ENCODE results near the gene MAX.
"Not testable (repeated sequence)": the region's sequence is repeated elsewhere in the genome, so short reads cannot be mapped to it uniquely, and the experiment has no call there.

MAX gene

GRCh38 chr14:65103150-65103760 is 938 bp upstream of the MAX start:
- peak; percentile 67 to 81 for DNase-seq

DNA sequence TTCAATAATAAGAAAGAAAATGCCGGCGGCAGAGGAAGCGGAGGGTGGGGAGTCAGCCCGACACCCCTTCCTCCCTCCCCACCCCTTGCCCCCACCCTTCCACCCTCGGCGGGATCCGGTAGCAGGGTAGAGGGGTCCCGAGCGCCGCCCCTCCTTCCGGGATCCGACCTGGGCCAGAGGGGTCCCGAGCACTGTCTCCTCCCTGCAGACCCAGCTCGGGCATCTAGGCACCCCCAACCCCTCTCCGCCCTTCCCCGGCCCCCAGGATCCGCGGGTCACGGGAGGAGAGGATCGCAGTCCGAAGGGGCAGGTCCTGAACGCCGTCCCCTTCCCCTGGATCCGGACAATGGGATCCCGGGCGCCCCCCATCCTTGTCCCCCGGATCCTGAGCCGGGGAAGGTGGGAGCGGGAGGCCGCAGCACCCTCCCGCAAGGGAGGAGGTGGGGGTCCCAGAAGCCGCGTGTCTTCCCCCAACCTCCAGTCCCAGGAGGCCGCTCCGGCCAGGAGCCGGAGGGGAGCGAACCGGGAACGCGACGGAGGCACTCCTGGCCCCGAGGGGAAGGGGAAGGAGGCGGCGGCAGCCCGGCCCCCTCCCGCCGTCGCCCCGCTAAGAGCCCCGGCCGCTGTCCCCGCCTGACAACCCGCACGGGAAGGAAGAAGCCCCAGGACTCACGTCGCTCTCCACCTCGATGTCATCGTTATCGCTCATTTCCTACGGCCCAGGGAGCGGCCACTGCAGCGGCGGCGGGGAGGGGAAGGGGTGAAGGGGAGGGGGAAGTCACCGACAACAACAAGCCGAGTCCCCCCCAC is 481 bp downstream of the MAX start:
- DNase-seq: peak; percentile 15 to 17

GRCh38 chr14:65100922-65101541 is 1.3 kb downstream of the MAX start:
- DNase-seq: peak in 1 of 2 experiments; percentile 7

GRCh38 chr14:65098586-65098985 is 3.7 kb downstream of the MAX start:
- DNase-seq: peak; percentile 51 to 57

GRCh38 chr14:65096323-65097089 is 5.8 kb downstream of the MAX start:
- DNase-seq: no peak

DNA sequence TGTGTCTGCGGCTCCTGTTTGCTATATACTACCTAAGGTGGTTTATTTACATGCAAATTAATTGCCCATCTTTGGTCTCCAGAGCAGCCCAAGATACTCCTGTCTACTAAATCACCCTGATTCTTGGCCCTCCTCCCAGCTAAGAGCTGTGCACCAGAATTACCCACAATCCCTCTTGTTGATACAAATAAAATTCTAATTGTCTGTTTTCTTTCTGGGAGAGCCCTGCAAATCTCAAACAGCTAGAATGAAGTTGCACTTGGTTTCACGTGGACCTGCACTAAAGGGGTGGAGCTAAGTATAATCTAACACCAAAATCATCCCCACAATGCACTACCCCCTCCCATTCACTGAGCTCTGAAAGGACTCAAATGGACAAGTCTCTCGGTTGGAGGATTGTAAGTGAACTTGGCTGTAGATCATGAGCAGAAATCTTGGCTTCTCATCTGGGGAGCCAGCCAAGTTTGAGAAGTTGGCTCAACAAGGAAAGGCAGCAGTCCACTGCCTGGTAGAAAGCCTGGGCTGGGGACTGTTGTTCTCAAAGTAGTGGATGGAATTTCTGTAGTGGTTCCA is 6.6 kb downstream of the MAX start:
- no peak for DNase-seq

DNA sequence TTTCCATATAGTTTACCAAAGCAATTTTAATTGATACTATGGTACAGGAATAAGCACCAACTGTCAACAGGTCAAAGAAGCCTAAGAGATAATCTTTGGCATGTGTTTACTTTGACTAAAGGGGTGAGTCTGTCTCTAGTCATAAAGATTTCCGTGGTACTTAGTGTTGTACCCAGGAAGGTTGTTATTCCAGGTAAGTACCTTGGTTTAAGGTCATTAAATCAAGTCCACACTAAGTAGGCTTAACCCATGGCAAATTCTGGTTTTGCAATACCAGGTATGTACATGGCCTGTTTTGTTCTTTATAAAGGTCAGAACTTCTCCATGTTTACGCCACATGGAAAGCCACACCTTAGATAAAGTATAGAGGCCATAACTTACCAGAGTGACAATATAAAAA is 10.0 kb downstream of the MAX start:
- no peak for DNase-seq

- DNase-seq: not testable (repeated sequence)
These were observed 14.5 kb downstream of the MAX start for GRCh38 chr14:65087835-65088234.

- DNase-seq: not testable (repeated sequence)
These were observed 15.6 kb downstream of the MAX start for GRCh38 chr14:65086686-65087085.

DNA sequence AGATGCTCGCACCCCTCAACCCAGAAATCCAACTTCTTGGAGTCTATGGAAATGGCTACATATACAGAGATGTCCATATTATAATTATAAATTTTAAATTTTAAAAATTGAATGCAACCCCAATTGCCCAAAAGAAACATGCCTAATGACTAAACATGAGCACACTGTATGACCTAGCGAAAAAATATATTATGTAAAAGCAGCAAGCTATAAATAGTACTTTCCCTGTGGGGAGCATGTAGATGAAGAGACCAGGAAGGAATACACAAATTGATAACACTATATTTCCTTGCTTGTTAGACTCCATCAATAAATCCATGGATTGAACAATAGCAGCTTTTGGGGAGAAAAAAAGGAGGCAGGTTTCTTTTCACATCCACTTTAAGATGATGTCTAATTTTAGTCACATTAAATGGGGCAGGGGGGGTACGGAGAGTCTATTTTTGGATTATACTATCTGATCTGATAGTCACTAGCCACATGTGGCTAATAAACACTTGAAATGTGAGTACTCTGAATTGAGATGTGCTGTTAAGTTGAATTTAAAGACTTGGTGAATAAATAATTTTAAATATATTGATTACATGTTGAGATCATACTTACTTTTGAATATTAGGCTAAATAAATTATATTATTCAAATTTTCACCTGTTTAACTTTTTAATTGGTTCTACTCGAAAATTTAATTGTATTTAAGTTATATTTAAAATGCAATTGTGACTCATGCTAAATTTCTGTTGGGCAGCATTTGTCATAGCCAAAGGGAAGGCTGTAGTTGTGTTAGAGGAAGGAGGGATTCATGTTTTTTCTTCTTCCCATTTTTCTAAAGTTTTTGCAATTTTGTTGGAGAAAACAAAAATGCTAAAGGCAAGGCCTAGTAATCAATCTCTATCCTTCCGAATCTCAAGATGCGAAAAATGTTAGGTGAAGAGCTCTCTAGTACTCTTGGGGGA is 17.5 kb downstream of the MAX start:
- DNase-seq: no peak

GRCh38 chr14:65082930-65083329 is 19.4 kb downstream of the MAX start:
- DNase-seq: no peak

GRCh38 chr14:65080960-65081747 is 21.2 kb downstream of the MAX start:
- DNase-seq: no peak

GRCh38 chr14:65079768-65080167 is 22.5 kb downstream of the MAX start:
- no peak for DNase-seq

DNA sequence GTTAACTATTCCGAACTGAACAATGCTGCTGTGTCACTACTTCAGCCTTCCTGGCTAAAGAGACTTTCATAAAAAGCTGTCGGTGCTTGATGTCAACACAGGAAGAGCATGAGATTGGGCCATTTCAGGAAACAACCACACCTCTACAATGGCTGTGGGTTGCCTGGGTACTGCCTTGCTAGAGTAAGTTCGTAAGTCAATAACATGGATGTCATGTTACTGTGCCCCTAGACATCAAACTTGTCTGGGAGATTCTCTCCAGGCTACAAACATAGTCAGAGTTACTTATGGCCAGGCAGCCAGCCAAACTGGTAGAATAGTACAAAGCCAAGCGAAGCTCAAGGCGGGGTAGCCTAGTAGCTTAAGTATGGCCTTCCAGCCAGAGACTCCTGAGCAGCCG is 23.1 kb downstream of the MAX start:
- no peak for DNase-seq

DNA sequence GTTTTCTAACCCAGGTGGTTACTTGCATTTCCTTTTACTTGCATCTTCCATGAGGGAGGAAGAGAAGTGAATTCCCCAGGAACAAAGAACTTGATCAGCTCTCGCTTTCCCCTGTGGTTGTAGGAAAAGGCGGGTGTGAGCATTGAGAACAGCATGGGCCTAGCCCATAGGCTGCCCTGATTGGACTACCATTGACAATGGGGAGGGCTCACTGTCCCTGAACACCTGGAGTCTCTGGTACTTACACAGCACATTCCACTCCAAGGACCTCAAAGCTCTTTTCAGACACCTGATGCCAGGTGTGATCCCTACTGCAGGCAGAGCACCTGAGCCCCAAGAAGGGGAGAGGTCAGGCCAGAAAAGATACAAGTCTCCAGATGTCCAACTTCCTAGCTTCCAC is 25.0 kb downstream of the MAX start:
- no peak for DNase-seq

DNA sequence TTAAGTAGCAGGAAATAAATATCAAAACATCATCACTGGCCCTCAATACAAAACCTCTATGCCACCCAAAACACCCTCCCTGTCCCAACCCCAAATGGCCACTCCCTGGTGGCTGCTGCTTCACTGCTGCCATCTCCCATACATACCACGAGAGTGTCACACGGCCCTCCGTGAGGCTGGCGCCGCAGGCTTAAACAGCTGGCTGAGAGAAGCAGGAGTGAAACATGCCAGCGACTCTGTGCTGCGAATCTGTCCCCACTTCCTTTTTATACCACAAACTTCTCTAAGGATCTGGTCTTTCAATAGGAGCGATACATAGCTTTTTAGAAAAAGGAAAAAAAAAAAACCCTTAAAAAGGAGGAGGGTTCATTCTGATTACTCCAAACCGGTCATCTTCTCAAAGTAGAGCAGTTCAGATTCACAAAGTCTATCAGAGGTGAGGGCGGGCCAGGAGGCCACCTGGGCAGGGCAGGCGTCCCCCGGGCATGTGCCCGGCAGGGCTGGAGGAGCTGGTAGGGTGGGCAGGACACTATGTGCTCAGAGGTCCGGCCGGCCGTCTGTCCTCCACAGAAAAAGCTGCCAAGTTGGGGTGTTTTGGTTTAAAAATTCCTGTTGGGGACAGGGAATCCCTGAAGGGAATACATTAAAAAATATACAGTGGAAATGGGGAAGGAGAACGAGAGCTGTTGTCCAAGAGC is 26.5 kb downstream of the MAX start:
- peak; percentile 14 to 40 for DNase-seq

GRCh38 chr14:65074449-65075150 is 27.7 kb downstream of the MAX start:
- peak; percentile 77 to 82 for DNase-seq

DNA sequence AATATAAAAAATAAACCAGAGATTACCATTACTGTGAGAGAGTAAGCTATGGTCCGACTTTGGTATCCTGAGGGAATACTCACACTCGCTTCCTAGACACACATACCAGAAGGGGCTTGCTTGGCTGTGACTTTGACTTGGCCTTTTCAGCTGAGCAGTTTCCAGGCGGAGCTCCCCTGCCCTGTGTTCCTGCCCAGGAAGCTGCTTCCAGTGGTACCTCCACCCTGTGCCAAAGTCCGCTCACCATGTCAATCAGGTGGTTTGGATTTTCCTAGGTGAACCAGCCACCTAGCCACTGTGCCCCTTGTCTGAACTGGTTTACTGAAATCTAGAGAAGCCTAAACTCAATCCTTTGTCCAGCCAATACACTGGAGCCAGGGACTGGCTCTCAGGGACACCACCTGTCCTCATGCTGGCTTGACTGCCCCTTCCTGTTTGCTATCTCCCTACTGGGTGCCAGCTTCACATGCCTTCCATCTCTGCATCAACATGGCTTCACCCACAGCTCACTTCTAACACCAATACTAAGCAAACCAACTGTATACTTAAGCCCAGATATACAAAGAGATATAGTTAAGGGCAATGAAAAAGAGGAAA is 28.6 kb downstream of the MAX start:
- no peak for DNase-seq

DNA sequence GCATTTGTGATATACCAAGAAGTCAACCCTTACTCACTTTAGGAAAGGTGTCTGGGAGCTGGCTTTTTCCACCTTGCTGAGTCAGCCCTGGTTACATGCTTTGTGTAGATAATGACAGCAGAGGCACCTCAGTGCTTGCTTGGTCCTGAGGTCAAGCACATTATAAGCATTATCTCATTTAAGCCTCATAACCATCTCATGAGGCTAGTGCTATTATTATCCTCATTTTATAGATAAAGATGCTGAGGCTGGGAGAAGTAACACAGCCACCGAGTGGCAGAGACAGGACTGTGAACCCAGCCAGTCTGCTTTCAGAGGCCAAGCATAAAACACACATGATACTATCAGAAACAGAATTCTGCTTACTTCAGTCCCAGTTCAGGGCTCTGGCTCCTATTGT is 29.4 kb downstream of the MAX start:
- DNase-seq: no peak

All from Kasumi-1 (cell line).